ENCODE results near the gene ADCY1.

Gene ADCY1

GRCh38 chr7:45679516-45679915, 105.3 kb downstream of the ADCY1 start:
- no peak for DNase-seq

DNA sequence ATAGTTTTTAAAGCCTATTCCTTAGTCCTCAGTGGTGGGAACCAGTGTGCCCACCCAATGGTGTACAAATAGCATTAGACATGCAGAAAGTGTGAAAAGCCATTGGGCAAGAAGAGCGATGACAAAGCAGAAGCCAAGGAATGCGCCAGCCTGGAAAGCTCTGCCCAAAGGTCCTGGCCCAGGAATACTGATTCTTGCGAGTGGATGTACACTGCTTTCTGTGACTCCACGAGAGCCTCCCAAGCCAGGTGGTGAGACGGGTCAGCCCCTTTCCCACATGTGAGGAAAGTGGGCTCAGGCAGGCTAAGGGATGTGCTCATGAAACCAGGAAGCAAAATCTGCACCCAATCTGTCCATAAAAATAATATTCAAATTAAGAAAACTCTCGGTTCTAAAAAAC, 106.6 kb downstream of the ADCY1 start:
- no peak for DNase-seq

DNA sequence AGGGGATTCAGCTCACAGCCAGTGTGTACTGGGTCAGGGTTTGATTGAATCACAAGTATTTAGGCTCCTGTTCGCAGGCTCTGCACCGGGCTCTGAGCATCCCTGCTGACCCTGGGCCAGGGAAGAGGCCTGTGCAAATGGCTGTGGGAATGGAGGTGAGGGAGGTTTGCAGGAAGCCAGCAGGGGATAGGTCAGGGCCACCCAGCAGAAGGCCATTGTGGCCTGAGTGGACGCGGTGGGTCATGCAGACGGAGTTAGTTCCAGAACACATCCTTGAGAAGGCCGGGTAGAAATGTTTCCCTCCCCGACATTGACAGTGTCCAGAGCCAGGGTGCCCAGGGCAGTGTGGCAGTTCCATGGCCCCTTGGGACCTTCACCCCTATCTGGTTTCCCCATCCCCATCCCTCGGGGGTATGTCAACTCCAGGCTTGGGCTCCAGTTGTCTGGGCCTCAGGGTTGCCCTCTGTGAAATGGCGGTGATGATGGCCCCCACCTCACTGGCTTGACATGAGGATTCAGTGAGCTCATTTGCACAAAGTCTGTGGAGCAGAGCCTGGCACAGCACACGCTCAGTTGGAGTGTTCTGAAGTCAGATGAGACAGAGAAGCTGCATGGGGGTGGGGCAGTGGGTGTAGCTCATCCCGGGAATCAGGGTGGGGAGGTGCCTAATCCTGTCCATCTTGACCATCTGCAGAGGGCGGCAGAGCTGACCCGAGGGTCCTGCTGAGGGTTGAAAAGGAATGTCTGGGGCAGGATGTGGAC, 107.6 kb downstream of the ADCY1 start:
- DNase-seq = no peak

DNA sequence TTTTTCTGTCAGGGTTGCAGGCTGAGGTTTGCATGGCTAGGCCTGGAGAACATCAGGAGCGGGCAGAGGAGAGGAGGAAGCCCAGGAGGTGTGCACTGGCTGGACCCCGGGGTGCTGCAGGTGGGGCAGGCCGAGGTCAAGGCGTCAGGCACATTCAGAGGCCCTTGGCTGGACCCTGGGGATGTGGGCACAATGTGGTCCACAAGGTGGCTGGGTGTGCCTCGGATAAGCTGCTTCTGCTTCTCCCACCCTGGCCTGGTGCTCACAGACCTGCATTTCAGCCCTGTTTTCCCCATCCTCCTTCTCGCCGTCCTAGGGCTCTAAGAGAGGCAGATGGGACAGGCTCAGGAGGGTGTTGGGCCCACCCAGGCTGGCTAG, 108.2 kb downstream of the ADCY1 start:
- no peak for DNase-seq

DNA sequence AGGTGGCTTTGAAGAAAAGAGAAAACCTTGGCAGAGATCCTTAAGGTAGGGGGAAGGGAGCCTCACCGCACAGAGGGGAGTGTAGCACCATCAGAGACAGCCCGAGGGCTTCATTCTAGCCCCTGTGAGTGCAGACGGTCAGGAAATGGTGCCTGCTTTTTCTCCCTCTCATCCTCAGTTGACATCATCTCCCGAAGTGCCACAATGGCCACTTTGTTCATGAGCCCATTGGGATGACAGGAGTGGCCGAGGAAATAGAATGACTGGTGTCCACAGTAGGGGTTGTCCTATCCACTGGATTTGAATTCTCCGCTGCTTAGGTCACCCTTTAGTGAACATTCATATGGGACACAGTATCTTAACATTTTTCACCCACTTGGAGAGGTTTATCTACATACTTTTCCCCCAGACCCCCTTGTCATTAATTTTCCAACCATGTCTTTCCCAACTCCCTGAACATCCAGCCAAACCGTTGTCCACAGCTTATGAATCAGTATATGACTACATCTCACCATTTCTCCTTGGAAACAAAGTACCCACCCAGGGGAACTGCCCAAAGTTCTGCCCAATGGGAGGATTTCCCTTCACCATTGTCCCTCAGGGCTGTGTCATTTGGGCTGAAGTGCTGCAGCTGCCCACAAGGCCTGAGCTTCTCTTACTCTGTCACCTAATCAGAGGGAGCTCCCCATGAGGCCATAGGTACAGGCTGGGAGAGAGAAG, 108.8 kb downstream of the ADCY1 start:
- DNase-seq = no peak

DNA sequence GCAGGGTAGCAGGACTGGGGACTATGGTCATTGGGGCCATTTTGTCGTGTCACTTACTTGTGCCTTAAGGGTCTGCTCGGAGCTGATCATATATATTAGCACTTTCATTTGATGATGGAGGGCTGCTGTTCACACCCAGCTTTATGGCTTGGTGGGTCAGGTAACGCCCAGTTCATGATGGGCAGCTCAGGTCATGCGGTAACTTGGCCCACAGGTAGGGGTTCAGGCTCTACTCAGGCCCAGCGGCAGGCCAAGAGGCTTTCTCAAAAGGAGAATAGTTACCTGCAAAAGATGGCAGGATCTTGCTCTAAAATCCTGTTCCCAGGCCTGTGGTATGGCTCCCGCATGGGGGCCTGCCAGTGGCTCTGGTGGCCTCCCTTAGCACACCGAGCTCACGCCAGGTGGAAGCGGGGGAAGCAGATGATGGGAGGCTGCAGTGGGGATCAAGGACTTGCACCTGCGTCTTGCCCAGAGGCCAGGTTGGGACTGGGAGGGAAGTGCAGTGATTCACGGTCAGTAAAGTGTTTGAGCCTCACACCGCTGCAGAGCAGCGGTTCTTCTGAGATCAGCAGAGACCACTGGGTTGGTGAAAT, 109.5 kb downstream of the ADCY1 start:
- DNase-seq = no peak

DNA sequence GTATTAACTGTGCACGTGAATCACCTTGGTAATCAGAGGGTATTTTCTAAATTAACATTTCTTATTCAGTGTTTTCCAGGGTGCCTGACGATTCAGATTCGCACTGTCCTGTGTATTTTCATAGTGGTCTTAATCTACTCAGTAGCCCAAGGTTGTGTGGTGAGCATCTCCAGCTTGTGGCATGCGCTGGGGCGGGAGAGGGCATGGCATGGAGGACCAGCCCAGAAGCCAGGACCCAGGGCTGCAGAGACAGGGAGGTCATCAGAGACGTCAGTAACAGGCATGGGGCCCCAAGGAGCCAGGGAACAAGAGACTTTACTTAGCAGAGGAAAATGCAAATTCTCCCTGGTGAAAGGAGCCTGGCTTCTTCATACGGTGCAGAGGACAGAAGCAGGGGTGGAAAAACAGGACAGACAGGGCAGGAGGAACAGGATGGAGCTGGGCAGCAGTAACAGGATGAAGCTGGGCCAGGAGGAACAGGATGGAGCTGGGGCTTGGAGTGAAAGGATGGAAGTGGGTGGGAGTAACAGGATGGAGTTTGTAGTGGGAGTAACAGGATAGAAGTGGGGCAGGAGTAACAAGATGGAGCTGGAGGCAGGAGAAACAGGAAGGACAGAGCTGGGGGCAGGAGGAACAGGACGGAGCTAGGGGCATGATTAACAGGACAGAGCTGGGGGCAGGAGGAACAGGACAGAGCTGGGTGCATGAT, 110.9 kb downstream of the ADCY1 start:
- no peak for DNase-seq

GRCh38 chr7:45685619-45686240, 111.6 kb downstream of the ADCY1 start:
- no peak for DNase-seq

GRCh38 chr7:45686441-45687184, 112.4 kb downstream of the ADCY1 start:
- no peak for DNase-seq

- DNase-seq = no peak
Measured at GRCh38 chr7:45687185-45687560, 113.0 kb downstream of the ADCY1 start.

- no peak for DNase-seq
Measured at GRCh38 chr7:45687721-45688120, 113.6 kb downstream of the ADCY1 start.

DNA sequence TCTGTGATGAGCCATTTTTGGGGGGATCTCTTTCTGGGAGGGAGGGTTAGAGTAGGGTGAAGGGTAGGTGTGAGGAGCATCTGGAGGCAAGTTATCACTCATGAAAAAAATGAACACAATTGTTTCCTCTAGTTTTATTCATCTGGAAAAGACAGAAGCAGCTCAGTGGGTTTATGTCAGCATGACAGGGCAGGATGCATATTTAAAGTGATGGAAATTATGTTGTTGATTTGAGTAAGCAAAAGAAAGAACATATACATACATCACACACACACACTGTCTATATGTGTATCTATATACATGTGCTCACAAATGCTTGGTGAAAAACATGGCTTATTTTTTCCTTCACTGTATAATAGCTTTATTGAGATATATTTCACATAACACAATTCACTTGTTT, 114.2 kb downstream of the ADCY1 start:
- DNase-seq = no peak

DNA sequence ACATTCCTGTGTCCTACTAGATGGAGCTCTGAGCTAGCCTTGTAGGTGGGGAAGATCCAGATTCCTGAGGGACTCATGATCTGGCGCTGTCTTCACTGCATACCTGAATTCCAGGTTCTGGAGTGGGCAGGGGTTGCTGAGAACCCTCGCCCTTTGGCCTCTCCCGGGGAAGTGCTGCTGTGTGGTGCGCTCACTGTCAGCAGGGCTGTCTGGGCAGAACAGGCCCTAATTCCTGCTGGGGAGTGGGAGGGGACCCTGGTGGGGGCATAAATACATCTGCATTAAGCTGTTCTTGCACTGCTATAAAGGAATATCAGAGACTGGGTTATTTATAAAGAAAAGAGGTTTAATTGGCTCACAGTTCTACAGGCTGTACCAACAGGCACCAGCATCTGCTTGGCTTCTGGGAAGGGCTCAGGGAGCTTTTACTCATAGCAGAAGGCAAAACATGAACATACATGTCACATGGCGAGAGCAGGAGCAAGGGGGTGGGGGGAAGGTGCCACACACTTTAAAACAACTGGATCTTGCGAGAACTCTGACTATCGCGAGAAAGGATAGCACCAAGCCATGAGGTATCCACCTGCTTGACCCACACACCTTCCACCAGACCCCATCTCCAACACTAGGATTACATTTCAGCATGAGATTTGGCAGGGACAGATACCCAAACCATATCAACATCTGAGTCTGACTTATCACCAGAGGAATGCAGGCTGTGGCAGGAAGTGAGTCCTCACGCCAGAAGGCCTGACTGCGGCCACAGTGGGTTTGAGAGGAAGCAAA, 115.0 kb downstream of the ADCY1 start:
- peak; percentile 62 for DNase-seq

DNA sequence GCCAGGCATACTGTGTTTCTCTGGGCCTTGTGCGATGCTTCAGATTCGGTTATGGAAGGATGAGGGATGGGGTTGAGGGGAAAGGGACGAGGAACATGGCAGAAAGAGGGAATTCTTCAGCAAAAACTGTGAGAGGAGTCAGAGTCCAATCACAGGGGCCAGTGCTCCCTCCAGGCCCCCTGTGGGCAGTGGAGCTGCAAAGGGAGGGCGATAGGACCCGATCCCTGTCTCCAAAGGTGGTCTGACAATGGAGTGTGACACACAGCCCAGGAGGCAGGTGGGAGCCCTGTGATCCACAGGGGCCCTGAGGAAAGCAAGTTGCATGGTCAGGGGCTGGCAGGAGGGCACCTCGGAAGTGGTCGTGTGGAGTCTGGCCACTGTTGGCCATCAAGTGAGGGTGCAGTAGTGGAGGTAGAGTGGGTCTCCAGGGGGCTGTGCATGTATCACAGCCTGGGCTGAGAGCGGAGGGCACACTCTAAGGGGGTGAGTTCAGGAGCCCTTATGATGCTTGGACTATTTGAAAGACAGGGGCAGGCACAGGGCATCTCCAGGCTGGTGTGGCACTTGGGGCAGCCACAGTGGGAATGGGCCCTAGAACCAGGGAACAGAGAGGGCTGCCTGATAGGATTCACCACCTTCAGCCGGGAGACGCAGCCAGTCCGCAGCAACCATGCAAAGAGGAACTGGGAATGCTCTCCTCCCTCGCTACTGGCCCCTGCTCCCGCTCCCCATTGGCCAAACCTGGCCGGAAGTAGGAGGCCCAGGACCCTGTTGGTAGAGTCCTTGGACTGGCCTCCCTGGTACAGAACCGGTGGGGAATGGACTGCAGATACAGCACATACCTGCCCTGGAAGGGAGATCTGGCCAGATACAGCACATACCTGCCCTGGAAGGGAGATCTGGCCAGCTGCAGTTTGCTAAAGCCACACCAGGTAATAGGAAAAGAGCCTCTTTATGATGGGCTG, 115.9 kb downstream of the ADCY1 start:
- no peak for DNase-seq

- no peak for DNase-seq
Measured at GRCh38 chr7:45690762-45691150, 116.6 kb downstream of the ADCY1 start.

DNA sequence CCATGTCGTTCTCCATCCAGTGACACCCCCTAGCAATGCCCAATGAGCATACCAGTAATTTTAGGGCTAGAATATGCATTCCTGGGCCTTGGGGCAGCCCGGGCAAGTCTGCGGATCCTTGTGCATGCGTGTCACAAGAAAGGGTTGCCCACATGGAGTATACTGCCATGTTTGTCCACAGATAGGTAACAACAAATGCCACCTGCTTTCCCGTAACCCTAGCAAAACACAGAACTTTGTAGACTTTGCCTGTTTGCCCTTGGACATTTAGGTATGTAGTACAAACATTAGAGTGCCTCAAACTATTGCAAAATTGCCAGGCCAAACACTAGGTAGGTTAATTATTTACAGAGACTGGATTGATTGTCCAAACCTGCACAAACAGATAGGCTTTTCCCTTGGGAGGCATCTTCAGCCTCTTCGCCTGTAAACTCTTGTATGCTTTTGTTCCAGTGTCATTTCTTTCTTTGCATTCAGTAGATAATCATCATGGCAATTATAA, 117.0 kb downstream of the ADCY1 start:
- no peak for DNase-seq

DNA sequence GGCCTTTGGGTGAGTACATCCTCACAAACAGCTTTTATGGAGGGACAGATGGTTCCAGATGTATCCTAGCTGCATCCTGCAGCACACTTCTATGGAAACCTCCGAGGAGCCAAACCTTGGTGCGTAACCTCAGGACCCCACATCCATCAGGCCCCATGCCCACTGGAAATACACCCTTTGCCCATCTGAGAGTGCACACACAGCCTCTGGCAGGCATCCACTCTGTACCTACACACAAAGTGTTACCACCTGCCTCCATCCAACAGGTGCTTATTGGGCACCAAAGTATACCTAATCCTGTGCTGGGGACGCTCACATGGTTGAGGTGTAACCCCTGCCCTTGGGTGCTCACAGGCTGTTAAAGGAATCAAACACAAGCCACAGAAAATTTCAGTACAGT, 117.9 kb downstream of the ADCY1 start:
- DNase-seq = no peak

GRCh38 chr7:45695249-45695995, 121.3 kb downstream of the ADCY1 start:
- DNase-seq = no peak

GRCh38 chr7:45696476-45696875, 122.3 kb downstream of the ADCY1 start:
- DNase-seq = no peak

Measured in hematopoietic multipotent progenitor cell treated with erythropoietin and hydrocortisone succinate and interleukin-3 and kit ligand, for 6 days (in vitro differentiated cells).